Transverse colon (tissue), 4 donors: ENCODE data around the gene LPCAT4. TPM values are rescaled to one million over a fixed set of nuclear protein-coding genes. Genes with fewer than 3 reads are reported as not detected.
"Not testable (repeated sequence)": the region's sequence is repeated elsewhere in the genome, so short reads cannot be mapped to it uniquely, and the experiment has no call there.

Experiments
- DNase-seq: peaks from one replicate; pipeline ENCODE4 v3.0.0-alpha.2; 2019
- H3K27ac ChIP-seq, 4 donors: fragments of 200-600 bp; sonication (generic); 2 replicates each; pipeline ENCODE4 v1.5.1; 2016 to 2018; ENCODE audit warnings: inconsistent platforms in 4 of 4
- H3K27me3 ChIP-seq: fragments of 200-600 bp; sonication (generic); 2 replicates; pipeline ENCODE4 v1.5.1; 2017; ENCODE audit warnings: inconsistent platforms
- H3K36me3 ChIP-seq, 4 donors: fragments of 200-600 bp; sonication (generic); 2 replicates each; pipeline ENCODE4 v1.5.1; 2017 to 2019; ENCODE audit warnings: inconsistent platforms in 4 of 4
- H3K4me1 ChIP-seq, 4 donors: fragments of 200-600 bp; sonication (generic); 2 replicates each; pipeline ENCODE4 v1.5.1; 2017 to 2020; ENCODE audit warnings: inconsistent platforms in 4 of 4
- H3K4me3 ChIP-seq, 4 donors: fragments of 200-600 bp; sonication (generic); 1 replicate in 1 of 4; 2 replicates in 3 of 4; pipeline versions ENCODE4 v1.5.1 to v1.6.1; 2017 to 2019; ENCODE audit warnings: inconsistent platforms in 4 of 4
- H3K9me3 ChIP-seq, 2 donors: fragments of 200-600 bp; sonication (generic); 2 replicates each; pipeline ENCODE4 v1.5.1; 2017 to 2019; ENCODE audit warnings: inconsistent platforms in 2 of 2
- CTCF ChIP-seq, 5 experiments: fragments of 200-600 bp in 3 of 5; fragments of 450-650 bp in 2 of 5; sonication (generic) in 3 of 5; IDR thresholded peaks; 1 replicate in 2 of 5; 2 replicates in 3 of 5; pipeline ENCODE4 v1.5.1; 2016 to 2017; ENCODE audit warnings: antibody characterized with exemption in 5 of 5, inconsistent platforms in 3 of 5, mild to moderate bottlenecking in 2 of 5, moderate library complexity in 1 of 5
- EP300 ChIP-seq: sonication (generic); formaldehyde crosslinking; IDR thresholded peaks from one replicate; pipeline ENCODE4 v1.6.1; 2017; ENCODE audit warnings: antibody characterized with exemption, low read depth
- POLR2A ChIP-seq: fragments of 450-650 bp; IDR thresholded peaks from one replicate; pipeline ENCODE4 v1.6.1; 2016; ENCODE audit warnings: antibody characterized with exemption, mild to moderate bottlenecking, moderate library complexity
- POLR2AphosphoS5 ChIP-seq, 3 donors: sonication (generic); formaldehyde crosslinking; IDR thresholded peaks; one replicate each; pipeline ENCODE4 v1.6.1; 2016; ENCODE audit warnings: antibody characterized with exemption in 3 of 3
- WGBS, 2 donors: methylation state at CpG; one replicate each; pipeline ENCODE4 v1.1.5; 2018; ENCODE audit warnings: low coverage in 1 of 2; 5-methylcytosine and 5-hydroxymethylcytosine counted together
- in situ Hi-C, 4 donors: fragments of 200-750 bp; cut with MboI; loops; one replicate each; pipeline versions ENCODE4 v1.15.0 to v1.15.1; 2017; ENCODE audit warnings: low sequenced_read_pairs in 3 of 4, low pct_ligation_motif_present in 1 of 4, low pct_unique_long_range_greater_than_20kb in 1 of 4
- intact Hi-C: fragments of 100-400 bp; cut with DNase I; formaldehyde crosslinking; loops from one replicate; pipeline ENCODE4 v1.15.1; 2023; ENCODE audit warnings: low total_unique reads
- total RNA-seq, 4 donors: library from RNA; depleted of rRNA; stranded (reverse); fragments of >200 nt; gene quantifications; one replicate each; pipeline ENCODE4 v1.1.0, GENCODE V29; 2016

The LPCAT4 gene
- total RNA-seq, 4 donors from 2014 or later = 109 to 380 (median 143) TPM

- no peak for DNase-seq
- no peaks in the 10 kb centered on the region for H3K27me3 ChIP-seq
- WGBS, 2 donors = 97 to 98% methylated on average over 5 to 7 of the region's 7 CpGs
- no peak overlapping the region for H3K4me3 ChIP-seq
- H3K27ac ChIP-seq = no peak overlapping the region
- TF ChIP-seq CTCF (IDR thresholded peaks at IDR 0.05) (no peak), POLR2AphosphoS5 (IDR thresholded peaks at IDR 0.05) (no peak), EP300 (no peak), POLR2A (no peak)
- in situ Hi-C loops = loop anchor here in 3 of 4 donors (25.0 kb wide), 3 partner anchors 117 to 267 kb away; partner anchors contain the start of genes EMC4 (in 1 of the 3), EMC7 (in 1 of the 3) and PGBD4 (in 1 of the 3)
- intact Hi-C loops = loop anchor here (5.0 kb wide), 1 partner anchor 1298 kb away; no protein-coding TSS in a partner anchor
- peaks cover 0 to 3% (median 0%) of the 10 kb centered on the region in 4 donors for H3K4me1 ChIP-seq
- H3K9me3 ChIP-seq = no peaks in the 10 kb centered on the region
- H3K36me3 ChIP-seq = peaks cover 0 to 24% (median 7%) of the 10 kb centered on the region in 4 donors
These were observed 12.7 kb downstream of the LPCAT4 start for GRCh38 chr15:34354286-34354685.

GRCh38 chr15:34353627-34354026 is 13.4 kb downstream of the LPCAT4 start:
- Histone ChIP-seq H3K4me1 (no peaks in the 10 kb centered on the region), H3K27ac (no peak overlapping the region), H3K36me3 (peaks cover 0 to 17% (median 4%) of the 10 kb centered on the region in 4 donors), H3K9me3 (no peaks in the 10 kb centered on the region), H3K4me3 (no peak overlapping the region), H3K27me3 (no peaks in the 10 kb centered on the region)
- in situ Hi-C loops = loop anchor here in 3 of 4 donors (25.0 kb wide), 3 partner anchors 116 to 266 kb away; partner anchors contain the start of genes EMC4 (in 1 of the 3), EMC7 (in 1 of the 3) and PGBD4 (in 1 of the 3)
- 67% methylated on average over 2 of the region's 2 CpGs; no CpG with 5 or more reads in 1 of the 2 donors for WGBS, 2 donors
- intact Hi-C loops = loop anchor here (5.0 kb wide), 1 partner anchor 1299 kb away; no protein-coding TSS in a partner anchor
- TF ChIP-seq POLR2AphosphoS5 (IDR thresholded peaks at IDR 0.05) (no peak), EP300 (no peak), POLR2A (no peak), CTCF (IDR thresholded peaks at IDR 0.05) (no peak)
- DNase-seq = no peak

GRCh38 chr15:34352996-34353395 is 14.0 kb downstream of the LPCAT4 start:
- H3K36me3 ChIP-seq = peaks cover 0 to 14% (median 1%) of the 10 kb centered on the region in 4 donors
- H3K27me3 ChIP-seq, H3K4me1 ChIP-seq, H3K27ac ChIP-seq, H3K9me3 ChIP-seq, H3K4me3 ChIP-seq, DNase-seq: not testable (repeated sequence)
- WGBS, 2 donors = 97% methylated on average over 12 of the region's 12 CpGs; no CpG with 5 or more reads in 1 of the 2 donors
- intact Hi-C loops = loop anchor here (5.0 kb wide), 1 partner anchor 1299 kb away; no protein-coding TSS in a partner anchor
- in situ Hi-C loops = loop anchor here in 3 of 4 donors (25.0 kb wide), 3 partner anchors 116 to 266 kb away; partner anchors contain the start of genes EMC4 (in 1 of the 3), EMC7 (in 1 of the 3) and PGBD4 (in 1 of the 3)

- no peak overlapping the region for H3K27ac ChIP-seq
- WGBS, 2 donors = 81 to 100% methylated on average over 2 to 4 of the region's 4 CpGs
- H3K9me3 ChIP-seq = no peaks in the 10 kb centered on the region
- H3K4me3 ChIP-seq = no peak overlapping the region
- in situ Hi-C loops (loop anchor here (10.0 to 25.0 kb wide), 4 partner anchors 105 to 262 kb away; partner anchors contain the start of genes EMC4 (in 1 of the 4), EMC7 (in 1 of the 4) and PGBD4 (in 1 of the 4)), intact Hi-C loops (loop anchor here (5.0 to 10.0 kb wide), 2 partner anchors 245 to 1303 kb away; partner anchors contain the start of genes EMC7 and PGBD4)
- DNase-seq = no peak
- no peaks in the 10 kb centered on the region for H3K27me3 ChIP-seq
- H3K4me1 ChIP-seq = no peaks in the 10 kb centered on the region
- no peak for TF ChIP-seq CTCF (IDR thresholded peaks at IDR 0.05)
- no peak for TF ChIP-seq POLR2AphosphoS5 (IDR thresholded peaks at IDR 0.05)
- no peak for TF ChIP-seq EP300
- no peak for TF ChIP-seq POLR2A
- H3K36me3 ChIP-seq = no peaks in the 10 kb centered on the region
These were observed 17.2 kb downstream of the LPCAT4 start for GRCh38 chr15:34349769-34350168.
